GM12874 (cell line): ENCODE measurements around the gene SART3.

Source experiments
- CTCF ChIP-seq: IDR thresholded peaks from 2 replicates; pipeline ENCODE4 v1.5.1; 2011; ENCODE audit warnings: low read depth, mild to moderate bottlenecking, control low read depth, low read length, moderate library complexity; ENCODE audit not compliant: insufficient read depth

SART3 gene

GRCh38 chr12:108605690-108606406, 44.9 kb upstream of the SART3 start:
- TF ChIP-seq CTCF, result no peak

- no peak for TF ChIP-seq CTCF
These were observed 44.2 kb upstream of the SART3 start for GRCh38 chr12:108605000-108605689.

- no peak for TF ChIP-seq CTCF
These were observed 43.4 kb upstream of the SART3 start for GRCh38 chr12:108604208-108604941.

GRCh38 chr12:108603743-108604142, 42.8 kb upstream of the SART3 start:
- no peak for TF ChIP-seq CTCF

- no peak for TF ChIP-seq CTCF
These were observed 42.2 kb upstream of the SART3 start for GRCh38 chr12:108602976-108603704.

GRCh38 chr12:108602209-108602705, 41.3 kb upstream of the SART3 start:
- TF ChIP-seq CTCF, result no peak

- TF ChIP-seq CTCF, result no peak
These were observed 39.7 kb upstream of the SART3 start for GRCh38 chr12:108600702-108601007.
